HG02610 (cell line): Measurements from ENCODE around the gene ITGA11.

Experiments
- ATAC-seq: cut with Tn5 transposase; IDR thresholded peaks from one replicate; pipeline ENCODE4 v1.9.1; 2021; ENCODE audit warnings: mild to moderate bottlenecking, moderate library complexity; ENCODE audit not compliant: unreplicated experiment

ITGA11 gene

GRCh38 chr15:68316061-68316804, 115.7 kb downstream of the ITGA11 start:
- no peak for ATAC-seq

- no peak for ATAC-seq
These were observed 116.4 kb downstream of the ITGA11 start for GRCh38 chr15:68315495-68316031.

GRCh38 chr15:68315035-68315434, 116.9 kb downstream of the ITGA11 start:
- ATAC-seq = no peak

GRCh38 chr15:68314563-68314962, 117.4 kb downstream of the ITGA11 start:
- no peak for ATAC-seq

- ATAC-seq = no peak
These were observed 118.2 kb downstream of the ITGA11 start for GRCh38 chr15:68313501-68314410.

GRCh38 chr15:68312701-68313204, 119.2 kb downstream of the ITGA11 start:
- no peak for ATAC-seq

GRCh38 chr15:68311859-68312557, 120.0 kb downstream of the ITGA11 start:
- ATAC-seq = no peak

- no peak for ATAC-seq
These were observed 120.5 kb downstream of the ITGA11 start for GRCh38 chr15:68311464-68311835.

GRCh38 chr15:68310804-68311463, 121.0 kb downstream of the ITGA11 start:
- ATAC-seq = no peak

GRCh38 chr15:68310178-68310803, 121.7 kb downstream of the ITGA11 start:
- no peak for ATAC-seq

GRCh38 chr15:68309024-68309423, 122.9 kb downstream of the ITGA11 start:
- no peak for ATAC-seq

- no peak for ATAC-seq
These were observed 124.6 kb downstream of the ITGA11 start for GRCh38 chr15:68307131-68307928.

GRCh38 chr15:68305420-68305871, 126.5 kb downstream of the ITGA11 start:
- ATAC-seq = no peak

GRCh38 chr15:68304589-68305337, 127.2 kb downstream of the ITGA11 start:
- ATAC-seq = no peak

GRCh38 chr15:68303560-68304436, 128.2 kb downstream of the ITGA11 start:
- no peak for ATAC-seq

GRCh38 chr15:68303134-68303533, 128.8 kb downstream of the ITGA11 start:
- no peak for ATAC-seq

GRCh38 chr15:68302729-68303128, 129.2 kb downstream of the ITGA11 start:
- ATAC-seq = no peak
